Kidney (tissue), 14 donors: ENCODE data around the gene OR1K1. TPM values are rescaled to one million over a fixed set of nuclear protein-coding genes. Genes with fewer than 3 reads are reported as not detected.

ENCODE experiments used
- DNase-seq, 5 donors: peaks; one replicate each; pipeline ENCODE4 v3.0.0-alpha.2; 2013 to 2020
- FAIRE-seq: peaks from 2 replicates; lab custom pipeline; 2012; peaks lifted over from hg19 to GRCh38; lab: Jason Lieb, UNC
- H3K27ac ChIP-seq, 2 donors: one replicate each; pipeline ENCODE4 v1.7.0; 2013; ENCODE audit warnings: low read depth in 2 of 2, low read length in 2 of 2, inconsistent platforms in 1 of 2
- H3K27me3 ChIP-seq: one replicate; pipeline ENCODE4 v1.7.1; 2013; ENCODE audit warnings: low read length, inconsistent platforms; ENCODE audit not compliant: control insufficient read depth, insufficient read depth
- H3K36me3 ChIP-seq, 3 donors: one replicate each; pipeline versions ENCODE4 v1.7.0 to v1.7.1; 2013; ENCODE audit warnings: low read length in 3 of 3, control low read depth in 1 of 3, inconsistent platforms in 1 of 3; ENCODE audit not compliant: insufficient read depth in 3 of 3, control insufficient read depth in 2 of 3
- H3K4me1 ChIP-seq, 3 donors: one replicate each; pipeline versions ENCODE4 v1.7.0 to v1.7.1; 2013; ENCODE audit warnings: low read length in 3 of 3, inconsistent platforms in 1 of 3, low read depth in 1 of 3; ENCODE audit not compliant: control insufficient read depth in 2 of 3, insufficient read depth in 2 of 3
- H3K4me3 ChIP-seq, 3 donors: one replicate each; pipeline versions ENCODE4 v1.7.0 to v1.8.1; 2013; ENCODE audit warnings: low read length in 3 of 3, control low read depth in 1 of 3, inconsistent platforms in 1 of 3
- H3K9ac ChIP-seq, 3 donors: one replicate each; pipeline versions ENCODE4 v1.7.0 to v1.7.1; 2013; ENCODE audit warnings: low read length in 3 of 3, control low read depth in 1 of 3, inconsistent platforms in 1 of 3
- H3K9me3 ChIP-seq, 3 donors: one replicate each; pipeline versions ENCODE4 v1.7.0 to v1.7.1; 2013; ENCODE audit warnings: low read length in 3 of 3, control low read depth in 1 of 3, inconsistent platforms in 1 of 3; ENCODE audit not compliant: control insufficient read depth in 2 of 3, insufficient read depth in 1 of 3
- CTCF ChIP-seq: IDR thresholded peaks from 3 replicates; pipeline ENCODE4 v1.5.1; 2012; ENCODE audit warnings: mild to moderate bottlenecking, moderate library complexity, borderline replicate concordance; ENCODE audit not compliant: insufficient read depth; ENCODE audit errors: extremely low read depth
- intact Hi-C: fragments of 100-400 bp; cut with DNase I; formaldehyde crosslinking; loops from one replicate; pipeline ENCODE4 v1.11.1; 2022
- polyA plus RNA-seq: library from polyadenylated mRNA; stranded (reverse); fragments of 350-450 nt; fragmentation: Illumina TruSeq; extraction: RNeasy Lipid Tissue Mini Kit (QIAGEN cat#74804); gene quantifications from one replicate; pipeline ENCODE4 v1.2.3, GENCODE V29; 2014; ENCODE audit warnings: low read depth, low replicate concordance; ENCODE audit not compliant: insufficient read depth
- total RNA-seq: library from RNA; stranded (reverse); fragmentation: NEBNext Ultra II Directional; extraction: Animal tissue kit (Norgen Biotek cat#: 25700); gene quantifications from one replicate; pipeline ENCODE4 v1.2.1, GENCODE V29; 2021
- donor health status: control.
- donor health status: control.
- donor health status: control.
- donor health status: control.
- donor health status: control.
- donor health status: DM: yes; HTN: yes; CAD: no.
- donor health status: Normal renal cell carcinoma (clear cell type).

Gene OR1K1
- total and polyA plus RNA-seq, 2 donors from 2014 or later, result not detected

DNA sequence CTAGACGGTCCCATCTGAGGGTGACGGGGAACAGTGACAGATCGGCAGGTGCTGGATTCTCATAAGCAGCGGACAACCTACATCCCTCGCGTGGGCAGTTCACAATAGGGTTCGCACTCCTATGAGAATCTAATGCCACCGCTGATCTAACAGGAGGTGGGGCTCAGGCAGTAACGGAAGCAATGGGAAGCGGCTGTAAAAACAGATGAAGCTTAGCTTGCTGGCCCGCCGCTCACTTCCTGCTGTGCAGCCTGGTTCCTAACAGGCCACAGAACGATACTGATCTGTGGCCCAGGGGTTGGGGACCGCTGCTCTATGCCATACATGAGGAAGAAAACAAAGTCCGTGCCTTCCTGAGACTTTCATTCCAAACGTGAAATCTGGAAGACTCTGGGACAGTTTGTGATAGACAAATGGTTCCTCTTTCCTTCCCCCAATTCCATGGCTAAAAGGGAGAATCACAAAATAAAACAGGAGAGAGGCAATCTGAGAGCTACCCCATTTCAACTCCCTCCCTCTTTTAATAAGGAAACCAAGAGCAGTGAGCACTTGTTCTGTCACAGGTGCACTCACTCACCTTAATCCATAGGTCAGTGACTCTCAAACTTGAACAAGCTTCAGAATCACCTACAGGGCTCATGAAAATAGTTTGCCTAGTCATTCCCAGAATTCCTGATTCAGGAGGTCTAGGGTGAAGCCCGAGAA, 16.4 kb downstream of the OR1K1 start:
- TF ChIP-seq CTCF, result no peak
- Histone ChIP-seq H3K9ac (peak overlapping the region in 1 of 3 donors; percentile 35), H3K36me3 (peaks cover 2 to 9% (median 8%) of the 10 kb centered on the region in 3 donors), H3K9me3 (no peaks in the 10 kb centered on the region), H3K4me3 (peak overlapping the region in 1 of 3 donors; percentile 5), H3K4me1 (peaks cover 0 to 2% (median 0%) of the 10 kb centered on the region in 3 donors), H3K27ac (no peak overlapping the region), H3K27me3 (no peaks in the 10 kb centered on the region)
- intact Hi-C loops, result no loop called here
- FAIRE-seq (no peak), DNase-seq (peak in 2 of 5 donors; percentile 25 to 60)

GRCh38 chr9:122819326-122819725, 19.4 kb downstream of the OR1K1 start:
- no peak overlapping the region for H3K4me3 ChIP-seq
- H3K36me3 ChIP-seq, result peaks cover 6 to 21% (median 21%) of the 10 kb centered on the region in 3 donors
- FAIRE-seq (no peak), DNase-seq (no peak)
- H3K4me1 ChIP-seq, result peaks cover 0 to 5% (median 0%) of the 10 kb centered on the region in 3 donors
- no peak overlapping the region for H3K9ac ChIP-seq
- TF ChIP-seq CTCF, result no peak
- H3K9me3 ChIP-seq, result no peaks in the 10 kb centered on the region
- H3K27ac ChIP-seq, result peak overlapping the region; percentile 8 to 10
- intact Hi-C loops, result no loop called here
- no peaks in the 10 kb centered on the region for H3K27me3 ChIP-seq

- DNase-seq (peak in 1 of 5 donors; percentile 32), FAIRE-seq (no peak)
- no peak overlapping the region for H3K4me3 ChIP-seq
- intact Hi-C loops, result no loop called here
- peaks cover 0 to 5% (median 0%) of the 10 kb centered on the region in 3 donors for H3K4me1 ChIP-seq
- H3K27me3 ChIP-seq, result no peaks in the 10 kb centered on the region
- H3K9ac ChIP-seq, result no peak overlapping the region
- TF ChIP-seq CTCF, result no peak
- H3K27ac ChIP-seq, result peak overlapping the region; percentile 10 to 23
- H3K36me3 ChIP-seq, result peaks cover 6 to 21% (median 21%) of the 10 kb centered on the region in 3 donors
- no peaks in the 10 kb centered on the region for H3K9me3 ChIP-seq
These were observed 20.0 kb downstream of the OR1K1 start for GRCh38 chr9:122819791-122820489.
